Keratinocyte (primary cell): ENCODE data around the gene ZNF646. TPM values are rescaled to one million over a fixed set of nuclear protein-coding genes. Genes with fewer than 3 reads are reported as not detected.

ENCODE experiments used
- DNase-seq: peaks from one replicate; pipeline ENCODE4 v3.0.0-alpha.2; 2011; ENCODE audit warnings: low read depth, missing footprints, low spot score
- FAIRE-seq: peaks from 2 replicates; lab custom pipeline; 2011; peaks lifted over from hg19 to GRCh38; lab: Jason Lieb, UNC
- H2AFZ ChIP-seq: 2 replicates; pipeline ENCODE4 v1.6.0; 2012; ENCODE audit warnings: low read length, control low read depth, inconsistent platforms; ENCODE audit not compliant: control insufficient read depth
- H3K27ac ChIP-seq: 2 replicates; pipeline ENCODE4 v1.5.1; 2011; ENCODE audit warnings: low read length; ENCODE audit not compliant: control insufficient read depth, insufficient read depth
- H3K27me3 ChIP-seq: 3 replicates; pipeline ENCODE4 v1.6.0; 2011; ENCODE audit warnings: low read length; ENCODE audit not compliant: control insufficient read depth, insufficient read depth; ENCODE audit errors: extremely low read depth
- H3K36me3 ChIP-seq, 2 experiments: 2 replicates in 1 of 2; 3 replicates in 1 of 2; pipeline ENCODE4 v1.5.1; 2011; ENCODE audit warnings: low read length in 2 of 2, mild to moderate bottlenecking in 1 of 2; ENCODE audit not compliant: control insufficient read depth in 2 of 2, insufficient read depth in 2 of 2; ENCODE audit errors: extremely low read depth in 1 of 2
- H3K4me1 ChIP-seq: 3 replicates; pipeline ENCODE4 v1.5.1; 2011; ENCODE audit warnings: low read length; ENCODE audit not compliant: control insufficient read depth, insufficient read depth; ENCODE audit errors: extremely low read depth
- H3K4me2 ChIP-seq: 3 replicates; pipeline ENCODE4 v1.6.0; 2011; ENCODE audit warnings: low read depth, low read length; ENCODE audit not compliant: control insufficient read depth, insufficient read depth; ENCODE audit errors: extremely low read depth
- H3K4me3 ChIP-seq, 3 experiments: fragments of 200-600 bp in 1 of 3; sonication (generic) in 1 of 3; 2 replicates in 2 of 3; 3 replicates in 1 of 3; pipeline ENCODE4 v1.5.1; 2011 to 2016; ENCODE audit warnings: low read length in 3 of 3, mild to moderate bottlenecking in 3 of 3, control low read depth in 2 of 3, inconsistent platforms in 1 of 3, low read depth in 1 of 3, mixed read lengths in 1 of 3, mixed run types in 1 of 3, moderate library complexity in 1 of 3; ENCODE audit not compliant: control insufficient read depth in 2 of 3, insufficient read depth in 2 of 3; ENCODE audit errors: extremely low read depth in 1 of 3
- H3K79me2 ChIP-seq: 2 replicates; pipeline ENCODE4 v1.6.0; 2012; ENCODE audit warnings: low read length; ENCODE audit not compliant: control insufficient read depth, insufficient read depth
- H3K9ac ChIP-seq: 3 replicates; pipeline ENCODE4 v1.6.0; 2011; ENCODE audit warnings: low read length; ENCODE audit not compliant: control insufficient read depth, insufficient read depth; ENCODE audit errors: extremely low read depth
- H3K9me1 ChIP-seq: 3 replicates; pipeline ENCODE4 v1.6.0; 2011; ENCODE audit warnings: low read length; ENCODE audit not compliant: control insufficient read depth, insufficient read depth; ENCODE audit errors: extremely low read depth
- H3K9me3 ChIP-seq: 2 replicates; pipeline ENCODE4 v1.5.1; 2012; ENCODE audit warnings: low read depth, low read length; ENCODE audit not compliant: control insufficient read depth
- H4K20me1 ChIP-seq: 3 replicates; pipeline ENCODE4 v1.6.0; 2011; ENCODE audit warnings: low read length; ENCODE audit not compliant: control insufficient read depth, insufficient read depth; ENCODE audit errors: extremely low read depth
- EZH2 ChIP-seq: IDR thresholded peaks from one replicate; pipeline ENCODE4 v1.6.1; 2012; ENCODE audit warnings: inconsistent platforms, mild to moderate bottlenecking, low read length, moderate library complexity
- dilution Hi-C: fragments of 300-500 bp; cut with MboI; formaldehyde crosslinking; loops from one replicate; pipeline ENCODE4 v1.7.0; 2020; ENCODE audit warnings: low sequenced_read_pairs; ENCODE audit not compliant: extremely low pct_ligation_motif_present
- polyA plus RNA-seq, 5 experiments: library from polyadenylated mRNA; depleted of rRNA in 3 of 5; stranded (reverse) in 3 of 5; stranded (forward) in 1 of 5; unstranded in 1 of 5; fragments of >200 nt; gene quantifications; 1 replicate in 1 of 5; 2 replicates in 3 of 5; 3 replicates in 1 of 5; pipeline versions ENCODE4 v1.2.1 to v1.2.3, GENCODE V29; 2011 to 2012; ENCODE audit warnings: missing spikeins in 2 of 5, low read depth in 1 of 5, low replicate concordance in 1 of 5
- TF ChIP-seq, protein P1 (sequence below), 3 experiments: IDR thresholded peaks in 1 of 3; conservative IDR thresholded peaks in 1 of 3; optimal IDR thresholded peaks in 1 of 3; 2 replicates in 2 of 3; 3 replicates in 1 of 3; pipeline versions ENCODE3 to v1.5.1; 2011; ENCODE audit warnings: low read length in 3 of 3, mild to moderate bottlenecking in 3 of 3, moderate library complexity in 2 of 3, control low read depth in 1 of 3, inconsistent platforms in 1 of 3; ENCODE audit not compliant: insufficient read depth in 2 of 3; ENCODE audit errors: extremely low read depth in 1 of 3

ZNF646 gene
- polyA plus RNA-seq, 1 donor (not counting 4 experiments of a cell fraction or from before 2014, with no cell fraction given), result 2.5 TPM

DNA sequence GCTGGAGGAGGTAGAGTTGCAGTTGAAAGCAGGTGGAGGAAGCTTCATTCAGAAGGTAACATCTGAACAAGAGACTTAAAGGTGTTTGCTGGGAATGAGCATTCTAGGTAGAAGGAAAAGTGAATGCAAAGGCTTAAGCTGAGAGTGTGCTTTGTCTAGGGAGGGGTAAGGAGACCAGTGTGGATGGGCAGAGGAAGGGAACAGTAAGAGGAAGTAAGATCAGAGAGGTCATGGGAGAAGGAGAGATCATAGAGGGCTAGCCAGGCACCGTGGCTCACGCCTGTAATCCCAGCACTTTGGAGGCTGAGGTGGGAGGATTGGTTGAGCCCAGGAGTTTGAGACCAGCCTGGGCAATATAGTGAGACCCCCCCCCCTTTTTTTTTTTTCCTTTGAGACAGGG, 37.5 kb upstream of the ZNF646 start:
- Histone ChIP-seq H3K9ac (no peak overlapping the region), H3K27me3 (no peaks in the 10 kb centered on the region), H3K4me3 (no peak overlapping the region), H3K4me1 (peaks cover 10% of the 10 kb centered on the region), H3K9me3 (no peaks in the 10 kb centered on the region), H3K79me2 (peaks cover 13% of the 10 kb centered on the region), H3K4me2 (no peak overlapping the region), H4K20me1 (peaks cover 2% of the 10 kb centered on the region), H3K9me1 (no peaks in the 10 kb centered on the region), H2AFZ (no peak overlapping the region), H3K36me3 (peaks cover 14 to 33% of the 10 kb centered on the region in 2 experiments), H3K27ac (no peak overlapping the region)
- DNase-seq, result no peak
- dilution Hi-C loops, result no loop called here
- TF ChIP-seq EZH2, result no peak
- TF ChIP-seq, protein P1, sequence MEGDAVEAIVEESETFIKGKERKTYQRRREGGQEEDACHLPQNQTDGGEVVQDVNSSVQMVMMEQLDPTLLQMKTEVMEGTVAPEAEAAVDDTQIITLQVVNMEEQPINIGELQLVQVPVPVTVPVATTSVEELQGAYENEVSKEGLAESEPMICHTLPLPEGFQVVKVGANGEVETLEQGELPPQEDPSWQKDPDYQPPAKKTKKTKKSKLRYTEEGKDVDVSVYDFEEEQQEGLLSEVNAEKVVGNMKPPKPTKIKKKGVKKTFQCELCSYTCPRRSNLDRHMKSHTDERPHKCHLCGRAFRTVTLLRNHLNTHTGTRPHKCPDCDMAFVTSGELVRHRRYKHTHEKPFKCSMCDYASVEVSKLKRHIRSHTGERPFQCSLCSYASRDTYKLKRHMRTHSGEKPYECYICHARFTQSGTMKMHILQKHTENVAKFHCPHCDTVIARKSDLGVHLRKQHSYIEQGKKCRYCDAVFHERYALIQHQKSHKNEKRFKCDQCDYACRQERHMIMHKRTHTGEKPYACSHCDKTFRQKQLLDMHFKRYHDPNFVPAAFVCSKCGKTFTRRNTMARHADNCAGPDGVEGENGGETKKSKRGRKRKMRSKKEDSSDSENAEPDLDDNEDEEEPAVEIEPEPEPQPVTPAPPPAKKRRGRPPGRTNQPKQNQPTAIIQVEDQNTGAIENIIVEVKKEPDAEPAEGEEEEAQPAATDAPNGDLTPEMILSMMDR (optimal IDR thresholded peaks at IDR 0.05 in 1 of 3, IDR thresholded peaks at IDR 0.05 in 1 of 3, conservative IDR thresholded peaks at IDR 0.05 in 1 of 3; ENCODE audit: extremely low read depth in 1 of 3, insufficient read depth in 2 of 3, low read length in 3 of 3), result no peak
- FAIRE-seq, result no peak

DNA sequence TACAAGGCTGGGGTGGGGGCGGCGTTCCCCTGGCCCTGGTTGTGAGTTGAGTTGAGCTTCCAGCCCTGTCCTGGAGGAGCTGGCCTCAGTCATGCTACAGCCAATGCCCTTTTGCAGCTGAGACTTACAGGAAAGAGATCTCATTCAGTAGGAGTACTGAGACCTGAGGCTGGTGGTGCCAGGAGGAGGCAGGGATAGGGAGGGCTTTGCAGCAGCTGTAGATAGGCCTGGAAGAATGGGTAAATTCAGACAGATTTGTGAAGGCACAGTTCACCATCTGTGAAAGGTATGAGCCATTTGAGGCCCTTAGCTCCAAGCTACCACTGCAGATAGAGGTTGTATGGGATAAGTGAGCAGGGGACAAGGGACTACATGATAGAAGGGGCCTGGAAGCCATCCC, 35.2 kb upstream of the ZNF646 start:
- DNase-seq (no peak), FAIRE-seq (no peak)
- Histone ChIP-seq H3K9me1 (no peaks in the 10 kb centered on the region), H3K4me3 (no peak overlapping the region), H4K20me1 (peaks cover 2% of the 10 kb centered on the region), H3K9me3 (no peaks in the 10 kb centered on the region), H3K9ac (no peak overlapping the region), H3K27me3 (no peaks in the 10 kb centered on the region), H3K36me3 (peaks cover 27 to 37% of the 10 kb centered on the region in 2 experiments), H3K27ac (no peak overlapping the region), H3K79me2 (peaks cover 9% of the 10 kb centered on the region), H3K4me1 (peaks cover 4% of the 10 kb centered on the region), H3K4me2 (no peak overlapping the region), H2AFZ (no peak overlapping the region)
- dilution Hi-C loops, result no loop called here
- TF ChIP-seq, protein P1 (optimal IDR thresholded peaks at IDR 0.05 in 1 of 3, IDR thresholded peaks at IDR 0.05 in 1 of 3, conservative IDR thresholded peaks at IDR 0.05 in 1 of 3; ENCODE audit: extremely low read depth in 1 of 3, insufficient read depth in 2 of 3, low read length in 3 of 3), result no peak
- TF ChIP-seq EZH2, result no peak
